OCI-LY1 (cell line): ENCODE data around the gene SDK1.
"Not testable (repeated sequence)": the region's sequence is repeated elsewhere in the genome, so short reads cannot be mapped to it uniquely, and the experiment has no call there.

Source experiments
- H2AFZ ChIP-seq: fragments of 200-600 bp; sonication (generic), shearing (Covaris generic); 2 replicates; pipeline ENCODE4 v1.6.0; 2014; ENCODE audit warnings: antibody characterized with exemption, mild to moderate bottlenecking, low read length
- H3F3A ChIP-seq: fragments of 200-600 bp; sonication (generic), shearing (Covaris generic); 2 replicates; pipeline ENCODE4 v1.6.0; 2014; ENCODE audit warnings: mild to moderate bottlenecking, antibody characterized with exemption, low read length, moderate library complexity; ENCODE audit not compliant: insufficient read depth
- H3K27ac ChIP-seq: fragments of 200-600 bp; sonication (generic); 2 replicates; pipeline ENCODE4 v1.5.1; 2014; ENCODE audit warnings: low read length, mixed run types, mild to moderate bottlenecking, low read depth; ENCODE audit not compliant: poor library complexity, severe bottlenecking
- H3K27me3 ChIP-seq: fragments of 200-600 bp; sonication (generic); 2 replicates; pipeline ENCODE4 v1.6.0; 2014; ENCODE audit warnings: antibody characterized with exemption, mild to moderate bottlenecking, low read length, moderate library complexity; ENCODE audit not compliant: insufficient read depth
- H3K36me3 ChIP-seq: fragments of 200-600 bp; sonication (generic); 2 replicates; pipeline ENCODE4 v1.6.1; 2014; ENCODE audit warnings: mild to moderate bottlenecking, antibody characterized with exemption, low read length, moderate library complexity, mixed read lengths; ENCODE audit not compliant: insufficient read depth
- H3K4me1 ChIP-seq: fragments of 200-600 bp; sonication (generic); 2 replicates; pipeline ENCODE4 v1.5.1; 2014; ENCODE audit warnings: mild to moderate bottlenecking, low read length, moderate library complexity; ENCODE audit not compliant: insufficient read depth, severe bottlenecking
- H3K4me2 ChIP-seq: fragments of 200-600 bp; sonication (generic), shearing (Covaris generic); 2 replicates; pipeline ENCODE4 v1.6.1; 2014; ENCODE audit warnings: low read length
- H3K4me3 ChIP-seq: fragments of 200-600 bp; sonication (generic); 2 replicates; pipeline ENCODE4 v1.5.1; 2014; ENCODE audit warnings: low read length, low read depth, mild to moderate bottlenecking, mixed read lengths; ENCODE audit not compliant: poor library complexity, severe bottlenecking
- H3K79me2 ChIP-seq: fragments of 200-600 bp; shearing (Covaris generic); 2 replicates; pipeline ENCODE4 v1.6.1; 2016; ENCODE audit warnings: mixed run types, low read length, mixed read lengths; ENCODE audit not compliant: insufficient read depth
- H3K9ac ChIP-seq: fragments of 200-600 bp; sonication (generic), shearing (Covaris generic); 2 replicates; pipeline ENCODE4 v1.6.1; 2014; ENCODE audit warnings: mild to moderate bottlenecking, low read length, mixed read lengths
- H3K9me2 ChIP-seq: fragments of 200-600 bp; sonication (generic), shearing (Covaris generic); 2 replicates; pipeline ENCODE4 v1.6.1; 2014; ENCODE audit warnings: low read depth, mild to moderate bottlenecking, low read length, mixed read lengths
- H3K9me3 ChIP-seq: fragments of 200-600 bp; shearing (Covaris generic); 2 replicates; pipeline ENCODE4 v1.6.1; 2014; ENCODE audit warnings: low read length, mixed read lengths
- H4K20me1 ChIP-seq: fragments of 200-600 bp; sonication (generic), shearing (Covaris generic); 2 replicates; pipeline ENCODE4 v1.6.0; 2016; ENCODE audit warnings: mild to moderate bottlenecking, low read length; ENCODE audit not compliant: insufficient read depth
- EZH2 ChIP-seq: fragments of 200-600 bp; sonication (generic), shearing (Covaris generic); IDR thresholded peaks from 2 replicates; pipeline ENCODE4 v1.8.0; 2017; ENCODE audit warnings: borderline replicate concordance, mixed run types, mild to moderate bottlenecking, antibody characterized with exemption, low read length, moderate library complexity, mixed read lengths
- TF ChIP-seq, protein P1 (sequence below): fragments of 200-600 bp; sonication (generic), shearing (Covaris generic); IDR thresholded peaks from 2 replicates; pipeline ENCODE4 v1.5.1; 2017; ENCODE audit warnings: mild to moderate bottlenecking, antibody characterized with exemption, low read length, moderate library complexity, mixed read lengths

The SDK1 gene

GRCh38 chr7:4093483-4093882, 792.4 kb downstream of the SDK1 start:
- Histone ChIP-seq H3K9ac (no peak overlapping the region), H3K9me2 (no peaks in the 10 kb centered on the region), H3K9me3 (peaks cover 9% of the 10 kb centered on the region), H4K20me1 (no peaks in the 10 kb centered on the region), H3K36me3 (peaks cover 4% of the 10 kb centered on the region; the same call in 1 of the 2 replicates), H3K4me3 (no peak overlapping the region), H3K4me1 (peaks cover 38% of the 10 kb centered on the region), H3K79me2 (no peaks in the 10 kb centered on the region), H3F3A (no peaks in the 10 kb centered on the region), H3K27ac (no peak overlapping the region), H2AFZ (no peak overlapping the region), H3K4me2 (no peak overlapping the region), H3K27me3 (no peaks in the 10 kb centered on the region)
- TF ChIP-seq, protein P1, sequence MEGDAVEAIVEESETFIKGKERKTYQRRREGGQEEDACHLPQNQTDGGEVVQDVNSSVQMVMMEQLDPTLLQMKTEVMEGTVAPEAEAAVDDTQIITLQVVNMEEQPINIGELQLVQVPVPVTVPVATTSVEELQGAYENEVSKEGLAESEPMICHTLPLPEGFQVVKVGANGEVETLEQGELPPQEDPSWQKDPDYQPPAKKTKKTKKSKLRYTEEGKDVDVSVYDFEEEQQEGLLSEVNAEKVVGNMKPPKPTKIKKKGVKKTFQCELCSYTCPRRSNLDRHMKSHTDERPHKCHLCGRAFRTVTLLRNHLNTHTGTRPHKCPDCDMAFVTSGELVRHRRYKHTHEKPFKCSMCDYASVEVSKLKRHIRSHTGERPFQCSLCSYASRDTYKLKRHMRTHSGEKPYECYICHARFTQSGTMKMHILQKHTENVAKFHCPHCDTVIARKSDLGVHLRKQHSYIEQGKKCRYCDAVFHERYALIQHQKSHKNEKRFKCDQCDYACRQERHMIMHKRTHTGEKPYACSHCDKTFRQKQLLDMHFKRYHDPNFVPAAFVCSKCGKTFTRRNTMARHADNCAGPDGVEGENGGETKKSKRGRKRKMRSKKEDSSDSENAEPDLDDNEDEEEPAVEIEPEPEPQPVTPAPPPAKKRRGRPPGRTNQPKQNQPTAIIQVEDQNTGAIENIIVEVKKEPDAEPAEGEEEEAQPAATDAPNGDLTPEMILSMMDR: no peak
- no peak for TF ChIP-seq EZH2

GRCh38 chr7:4094158-4094557, 793.1 kb downstream of the SDK1 start:
- peaks cover 38% of the 10 kb centered on the region for H3K4me1 ChIP-seq
- not testable (repeated sequence) for H2AFZ ChIP-seq, H3K4me3 ChIP-seq, H3K9ac ChIP-seq, H3K27ac ChIP-seq, H3F3A ChIP-seq, H4K20me1 ChIP-seq, H3K27me3 ChIP-seq, H3K79me2 ChIP-seq, H3K4me2 ChIP-seq, H3K9me3 ChIP-seq, H3K36me3 ChIP-seq, H3K9me2 ChIP-seq

DNA sequence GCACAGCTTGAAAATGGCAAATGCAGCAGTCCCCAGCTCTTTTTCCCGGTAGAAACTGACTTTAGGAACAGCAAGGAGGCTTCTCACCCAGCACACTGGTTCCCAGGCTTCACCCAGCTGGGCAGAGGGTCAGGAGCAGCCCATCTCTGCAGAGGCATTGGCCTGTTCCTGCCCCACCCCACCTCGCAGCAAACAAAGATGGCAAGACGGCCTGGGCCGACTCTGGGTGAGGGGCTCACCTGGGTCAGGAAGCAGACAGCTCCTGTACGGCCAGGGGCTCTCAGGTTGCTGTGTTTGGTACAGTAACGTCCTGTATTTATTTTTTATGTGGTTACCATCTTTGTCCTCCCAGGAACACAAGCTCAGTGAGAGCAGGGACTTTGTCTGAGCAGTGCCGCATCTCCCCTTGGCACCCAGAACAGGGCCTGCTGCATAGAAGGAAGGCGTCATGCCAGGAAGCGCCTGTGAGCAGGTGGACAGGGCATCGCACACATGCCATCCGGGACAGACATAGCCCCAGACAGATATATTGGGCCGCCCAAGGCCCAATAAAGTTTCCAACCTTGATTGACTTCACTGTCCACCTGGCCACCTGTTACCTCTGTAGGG, 796.1 kb downstream of the SDK1 start:
- Histone ChIP-seq H3K27me3 (no peaks in the 10 kb centered on the region), H4K20me1 (no peaks in the 10 kb centered on the region), H3F3A (no peaks in the 10 kb centered on the region), H3K9me3 (no peaks in the 10 kb centered on the region), H3K4me2 (no peak overlapping the region; the same call in 1 of the 2 replicates), H3K4me3 (no peak overlapping the region), H3K9me2 (no peaks in the 10 kb centered on the region), H3K36me3 (no peaks in the 10 kb centered on the region), H3K4me1 (peaks cover 33% of the 10 kb centered on the region), H3K27ac (peak overlapping the region; percentile 43), H3K9ac (no peak overlapping the region), H3K79me2 (no peaks in the 10 kb centered on the region), H2AFZ (no peak overlapping the region)
- TF ChIP-seq, protein P1: no peak
- TF ChIP-seq EZH2: no peak

- no peaks in the 10 kb centered on the region for H3K79me2 ChIP-seq
- H3K36me3 ChIP-seq: no peaks in the 10 kb centered on the region
- no peak overlapping the region for H3K9ac ChIP-seq
- H3K27ac ChIP-seq: peak overlapping the region; percentile 43
- no peaks in the 10 kb centered on the region for H3K9me3 ChIP-seq
- no peak overlapping the region; the same call in 1 of the 2 replicates for H3K4me2 ChIP-seq
- TF ChIP-seq EZH2: no peak
- H3F3A ChIP-seq: no peaks in the 10 kb centered on the region
- H2AFZ ChIP-seq: no peak overlapping the region
- no peak overlapping the region for H3K4me3 ChIP-seq
- H3K27me3 ChIP-seq: no peaks in the 10 kb centered on the region
- no peaks in the 10 kb centered on the region for H3K9me2 ChIP-seq
- H3K4me1 ChIP-seq: peaks cover 29% of the 10 kb centered on the region
- no peaks in the 10 kb centered on the region for H4K20me1 ChIP-seq
Measured at GRCh38 chr7:4098169-4098568, 797.1 kb downstream of the SDK1 start.
